PC-3 (cell line): ENCODE results near the gene PCDHA7. TPM values are rescaled to one million over a fixed set of nuclear protein-coding genes. Genes with fewer than 3 reads are reported as not detected.
A peak's percentile ranks its signal among the peaks of the same experiment; 100 is the strongest.
"Not testable (repeated sequence)": the region's sequence is repeated elsewhere in the genome, so short reads cannot be mapped to it uniquely, and the experiment has no call there.

ENCODE experiments used
- ATAC-seq: fragments of 200-7000 bp; cut with Tn5 transposase; 2 replicates; pipeline ENCODE4 v1.9.1; 2020; ENCODE audit warnings: mild to moderate bottlenecking, moderate library complexity
- BruUV-seq: library from RNA; stranded (reverse); fragments of 400-500 nt; replicated peaks from 2 replicates; lab custom pipeline; 2021; lab: Mats Ljungman, UMichigan
- CTCF ChIA-PET: fragments of 300-600 bp; sonication (Branson Sonifier 250); formaldehyde crosslinking; loops from one replicate; lab custom pipeline; 2022; ENCODE audit warnings: antibody characterized with exemption; lab: Charles Lee
- POLR2A ChIA-PET: fragments of 300-600 bp; sonication (Branson Sonifier 250); formaldehyde crosslinking; loops from one replicate; lab custom pipeline; 2022; ENCODE audit warnings: antibody characterized with exemption; ENCODE audit not compliant: unreplicated experiment; lab: Charles Lee
- DNase-seq: peaks from one replicate; pipeline ENCODE4 v3.0.0-alpha.2; 2015
- H2AFZ ChIP-seq: fragments of 300-600 bp; sonication (generic); 2 replicates; pipeline ENCODE4 v1.6.0; 2016; ENCODE audit warnings: antibody characterized with exemption, low read length
- H3F3A ChIP-seq: fragments of 300-600 bp; sonication (generic); one replicate; pipeline ENCODE4 v1.6.0; 2017; ENCODE audit warnings: antibody characterized with exemption, low read length, control low read depth, mild to moderate bottlenecking; ENCODE audit not compliant: unreplicated experiment
- H3K27ac ChIP-seq: fragments of 300-600 bp; sonication (generic); 2 replicates; pipeline ENCODE4 v1.5.1; 2016; ENCODE audit warnings: mild to moderate bottlenecking, low read length
- H3K27me3 ChIP-seq: fragments of 300-600 bp; sonication (generic); 2 replicates; pipeline ENCODE4 v1.6.1; 2016; ENCODE audit warnings: low read length, mixed read lengths
- H3K36me3 ChIP-seq: fragments of 300-600 bp; sonication (generic); 2 replicates; pipeline ENCODE4 v1.6.1; 2016; ENCODE audit warnings: low read depth, mixed run types, low read length, mixed read lengths
- H3K4me1 ChIP-seq: fragments of 300-600 bp; sonication (generic); 2 replicates; pipeline ENCODE4 v1.5.1; 2016; ENCODE audit warnings: low read length; ENCODE audit not compliant: insufficient read depth
- H3K4me2 ChIP-seq: fragments of 300-600 bp; sonication (generic); 2 replicates; pipeline ENCODE4 v1.6.0; 2016; ENCODE audit warnings: low read length
- H3K4me3 ChIP-seq: fragments of 300-600 bp; sonication (generic); 2 replicates; pipeline ENCODE4 v1.5.1; 2016; ENCODE audit warnings: mild to moderate bottlenecking, low read length, mixed read lengths
- H3K79me2 ChIP-seq: fragments of 300-600 bp; sonication (generic); 2 replicates; pipeline ENCODE4 v1.6.1; 2017; ENCODE audit warnings: low read length, mixed read lengths
- H3K9ac ChIP-seq: fragments of 300-600 bp; sonication (generic); 2 replicates; pipeline ENCODE4 v1.6.0; 2016; ENCODE audit warnings: mild to moderate bottlenecking, low read length
- H3K9me2 ChIP-seq: fragments of 300-600 bp; sonication (generic); replicated peaks from 2 replicates; pipeline ENCODE4 v1.6.1; 2016; ENCODE audit warnings: mixed run types, low read length, mixed read lengths
- H3K9me3 ChIP-seq: fragments of 300-600 bp; sonication (generic); 2 replicates; pipeline ENCODE4 v1.6.1; 2016; ENCODE audit warnings: low read length, mixed read lengths
- H4K20me1 ChIP-seq: fragments of 300-600 bp; sonication (generic); 2 replicates; pipeline ENCODE4 v1.6.1; 2016; ENCODE audit warnings: low read length, mixed read lengths
- CTCF ChIP-seq: fragments of 300-600 bp; sonication (generic); conservative IDR thresholded peaks from 2 replicates; pipeline ENCODE4 v1.5.1; 2017; ENCODE audit warnings: antibody characterized with exemption, low read depth, mild to moderate bottlenecking, low read length
- EZH2 ChIP-seq: fragments of 300-600 bp; sonication (generic); IDR thresholded peaks from one replicate; pipeline ENCODE4 v1.6.1; 2017; ENCODE audit warnings: antibody characterized with exemption, mild to moderate bottlenecking, low read length; ENCODE audit not compliant: unreplicated experiment
- EZH2phosphoT487 ChIP-seq: fragments of 300-600 bp; sonication (generic); IDR thresholded peaks from 2 replicates; pipeline ENCODE4 v1.6.1; 2018; ENCODE audit warnings: mild to moderate bottlenecking, antibody characterized with exemption, low read length, borderline replicate concordance
- intact Hi-C: fragments of 100-400 bp; cut with micrococcal nuclease; formaldehyde crosslinking; loops from 2 replicates; pipeline ENCODE4 v1.9.0; 2023
- total RNA-seq: library from RNA; depleted of rRNA; stranded (reverse); fragments of >200 nt; gene quantifications from 2 replicates; pipeline ENCODE4 v1.2.3, GENCODE V29; 2014

PCDHA7 gene
- total RNA-seq, 1 experiment from 2014 or later: 0.26 TPM

GRCh38 chr5:140822281-140822629, 11.8 kb upstream of the PCDHA7 start:
- ATAC-seq (no peak), DNase-seq (no peak)
- ChIA-PET POLR2A (no interaction called here), CTCF (interaction anchor here (1.5 kb wide), 1 partner anchor 218 kb away, joined by 8 read pairs; no protein-coding TSS in a partner anchor)
- Histone ChIP-seq H3K36me3 (no peaks in the 10 kb centered on the region), H2AFZ (peak overlapping the region; percentile 94; the same call in 1 of the 2 replicates), H3K4me1 (no peaks in the 10 kb centered on the region), H3K27me3 (no peaks in the 10 kb centered on the region), H4K20me1 (no peaks in the 10 kb centered on the region), H3K4me3 (peak overlapping the region; percentile 76), H3K4me2 (peak overlapping the region; percentile 82; the same call in 1 of the 2 replicates), H3K9me2 (no peaks in the 10 kb centered on the region), H3F3A (no peaks in the 10 kb centered on the region), H3K9ac (no peak overlapping the region), H3K9me3 (no peaks in the 10 kb centered on the region), H3K27ac (no peak overlapping the region), H3K79me2 (no peaks in the 10 kb centered on the region)
- no TSS peak for BruUV-seq
- TF ChIP-seq EZH2phosphoT487 (no peak), CTCF (no peak), EZH2 (no peak)
- intact Hi-C loops: no loop called here

GRCh38 chr5:140822969-140823368, 11.1 kb upstream of the PCDHA7 start:
- H3K4me3 ChIP-seq, H2AFZ ChIP-seq, H3K79me2 ChIP-seq, ATAC-seq, H3K4me2 ChIP-seq, H4K20me1 ChIP-seq, DNase-seq, H3K9ac ChIP-seq, H3F3A ChIP-seq, intact Hi-C loops, CTCF ChIA-PET, H3K36me3 ChIP-seq, H3K27me3 ChIP-seq, H3K9me3 ChIP-seq, H3K4me1 ChIP-seq, BruUV-seq, H3K9me2 ChIP-seq, POLR2A ChIA-PET, H3K27ac ChIP-seq: not testable (repeated sequence)

- H3K4me2 ChIP-seq: no peak overlapping the region
- H3K9ac ChIP-seq: no peak overlapping the region
- no peaks in the 10 kb centered on the region for H3K9me3 ChIP-seq
- no peaks in the 10 kb centered on the region for H3K79me2 ChIP-seq
- intact Hi-C loops: no loop called here
- no peaks in the 10 kb centered on the region for H3K36me3 ChIP-seq
- ChIA-PET CTCF (no interaction called here), POLR2A (no interaction called here)
- ATAC-seq: no peak
- no peak for TF ChIP-seq CTCF
- no peak for TF ChIP-seq EZH2phosphoT487
- no peak for TF ChIP-seq EZH2
- no peak overlapping the region for H2AFZ ChIP-seq
- no peak overlapping the region for H3K27ac ChIP-seq
- no peaks in the 10 kb centered on the region for H4K20me1 ChIP-seq
- no peaks in the 10 kb centered on the region for H3K9me2 ChIP-seq
- BruUV-seq: no TSS peak
- DNase-seq: no peak
- H3K4me3 ChIP-seq: no peak overlapping the region
- no peaks in the 10 kb centered on the region for H3K27me3 ChIP-seq
- H3K4me1 ChIP-seq: no peaks in the 10 kb centered on the region
- H3F3A ChIP-seq: no peaks in the 10 kb centered on the region
Observed at GRCh38 chr5:140823475-140823874, 10.6 kb upstream of the PCDHA7 start.
